Endothelial cell of umbilical vein (primary cell): ENCODE data around the gene EREG. TPM values are rescaled to one million over a fixed set of nuclear protein-coding genes. Genes with fewer than 3 reads are reported as not detected.

Experiments
- BruUV-seq: library from RNA; stranded (reverse); fragments of 400-500 nt; replicated peaks from 2 replicates; lab custom pipeline; 2021; lab: Mats Ljungman, UMichigan
- CTCF ChIA-PET: fragments of 300-600, 350-600 bp; sonication (Branson Sonifier 250); formaldehyde crosslinking; loops from one replicate; lab custom pipeline; 2021; ENCODE audit warnings: antibody characterized with exemption, inconsistent platforms; lab: Charles Lee
- POLR2A ChIA-PET: fragments of 300-600, 350-600 bp; sonication (Branson Sonifier 250); formaldehyde crosslinking; loops from one replicate; lab custom pipeline; 2021; ENCODE audit warnings: antibody characterized with exemption, inconsistent platforms; lab: Charles Lee
- DNase-seq: peaks from one replicate; pipeline ENCODE4 v3.0.0-alpha.2; 2011; ENCODE audit warnings: low read depth, low spot score
- FAIRE-seq: peaks from 2 replicates; lab custom pipeline; 2011; peaks lifted over from hg19 to GRCh38; lab: Jason Lieb, UNC
- H2AFZ ChIP-seq: 2 replicates; pipeline ENCODE4 v1.6.0; 2012; ENCODE audit warnings: low read depth, low read length, control low read depth, inconsistent platforms
- H3K27ac ChIP-seq: 2 replicates; pipeline ENCODE4 v1.5.1; 2011; ENCODE audit warnings: low read depth, mild to moderate bottlenecking, control low read depth, low read length, moderate library complexity; ENCODE audit not compliant: insufficient read depth
- H3K27me3 ChIP-seq, 2 experiments: 2 replicates each; pipeline versions ENCODE4 v1.6.0 to v1.6.1; 2011; ENCODE audit warnings: low read length in 2 of 2, mixed read lengths in 1 of 2; ENCODE audit not compliant: control insufficient read depth in 2 of 2, insufficient read depth in 2 of 2
- H3K36me3 ChIP-seq, 2 experiments: 2 replicates in 1 of 2; 3 replicates in 1 of 2; pipeline ENCODE4 v1.5.1; 2011; ENCODE audit warnings: low read length in 2 of 2, mild to moderate bottlenecking in 1 of 2, moderate library complexity in 1 of 2; ENCODE audit not compliant: control insufficient read depth in 2 of 2, insufficient read depth in 2 of 2; ENCODE audit errors: extremely low read depth in 1 of 2
- H3K4me1 ChIP-seq: 3 replicates; pipeline ENCODE4 v1.5.1; 2011; ENCODE audit warnings: mild to moderate bottlenecking, low read length; ENCODE audit not compliant: control insufficient read depth, insufficient read depth; ENCODE audit errors: extremely low read depth
- H3K4me2 ChIP-seq: 2 replicates; pipeline ENCODE4 v1.6.1; 2011; ENCODE audit warnings: low read length, control low read depth, mixed read lengths; ENCODE audit not compliant: insufficient read depth
- H3K4me3 ChIP-seq, 3 experiments: fragments of 200-600 bp in 1 of 3; sonication (generic), shearing (Covaris generic) in 1 of 3; replicated peaks in 1 of 3; 2 replicates each; pipeline ENCODE4 v1.5.1; 2011 to 2016; ENCODE audit warnings: control low read depth in 3 of 3, low read length in 3 of 3, mild to moderate bottlenecking in 2 of 3, inconsistent platforms in 1 of 3, low read depth in 1 of 3, moderate library complexity in 1 of 3; ENCODE audit not compliant: insufficient read depth in 1 of 3
- H3K79me2 ChIP-seq: 2 replicates; pipeline ENCODE4 v1.6.0; 2012; ENCODE audit warnings: low read length, inconsistent platforms; ENCODE audit not compliant: control insufficient read depth, insufficient read depth
- H3K9ac ChIP-seq: replicated peaks from 2 replicates; pipeline ENCODE3; 2011; ENCODE audit warnings: low read length, control low read depth; ENCODE audit not compliant: insufficient read depth; ENCODE audit errors: extremely low read depth
- H3K9me1 ChIP-seq: replicated peaks from 3 replicates; pipeline ENCODE4 v1.6.0; 2011; ENCODE audit warnings: mild to moderate bottlenecking, low read length; ENCODE audit not compliant: control insufficient read depth, insufficient read depth; ENCODE audit errors: extremely low read depth
- H3K9me3 ChIP-seq: replicated peaks from 2 replicates; pipeline ENCODE4 v1.5.1; 2012; ENCODE audit warnings: low read length, inconsistent platforms; ENCODE audit not compliant: control insufficient read depth, insufficient read depth
- H4K20me1 ChIP-seq: replicated peaks from 2 replicates; pipeline ENCODE3; 2011; ENCODE audit warnings: mild to moderate bottlenecking, low read length; ENCODE audit not compliant: control insufficient read depth, insufficient read depth; ENCODE audit errors: extremely low read depth
- CTCF ChIP-seq, 2 donors: IDR thresholded peaks; 1 replicate in 1 of 2; 2 replicates in 1 of 2; pipeline ENCODE4 v1.5.1; 2011; ENCODE audit warnings: low read length in 2 of 2, mild to moderate bottlenecking in 2 of 2, moderate library complexity in 2 of 2, control low read depth in 1 of 2, inconsistent platforms in 1 of 2, low read depth in 1 of 2; ENCODE audit not compliant: insufficient read depth in 1 of 2; ENCODE audit errors: extremely low read depth in 1 of 2
- EZH2 ChIP-seq: IDR thresholded peaks from 2 replicates; pipeline ENCODE4 v1.6.1; 2012; ENCODE audit warnings: borderline replicate concordance, low read depth, mild to moderate bottlenecking, moderate library complexity, low read length, inconsistent platforms; ENCODE audit not compliant: severe bottlenecking
- FOS ChIP-seq: IDR thresholded peaks from 2 replicates; pipeline ENCODE4 v1.6.1; 2011; ENCODE audit warnings: mild to moderate bottlenecking, low read length, moderate library complexity, borderline replicate concordance; ENCODE audit not compliant: insufficient read depth
- GATA2 ChIP-seq: IDR thresholded peaks from 2 replicates; pipeline ENCODE4 v1.7.0; 2011; ENCODE audit warnings: low read depth, mild to moderate bottlenecking, moderate library complexity, mixed read lengths, low read length; ENCODE audit not compliant: insufficient read length, insufficient read depth
- JUN ChIP-seq: IDR thresholded peaks from 2 replicates; pipeline ENCODE4 v1.6.1; 2011; ENCODE audit warnings: borderline replicate concordance, low read depth; ENCODE audit not compliant: insufficient read length, insufficient read depth
- MYC ChIP-seq: IDR thresholded peaks from one replicate; pipeline ENCODE4 v1.6.1; 2011; ENCODE audit warnings: mild to moderate bottlenecking, low read depth, low read length
- POLR2A ChIP-seq: IDR thresholded peaks from 2 replicates; pipeline ENCODE4 v1.6.1; 2012; ENCODE audit warnings: low read depth, mild to moderate bottlenecking, control low read depth, low read length
- POLR2AphosphoS5 ChIP-seq: IDR thresholded peaks from 2 replicates; pipeline ENCODE4 v1.6.1; 2012; ENCODE audit warnings: low read depth, mild to moderate bottlenecking, control low read depth, low read length, moderate library complexity; ENCODE audit not compliant: insufficient read depth
- dilution Hi-C: fragments of 300-500 bp; cut with MboI; formaldehyde crosslinking; loops from one replicate; pipeline ENCODE4 v1.15.0; 2019; ENCODE audit warnings: low sequenced_read_pairs; ENCODE audit not compliant: extremely low pct_ligation_motif_present
- intact Hi-C: fragments of 100-400 bp; cut with micrococcal nuclease; formaldehyde crosslinking; loops from one replicate; pipeline ENCODE4 v1.10.0; 2022
- polyA plus RNA-seq, 4 experiments: library from polyadenylated mRNA; depleted of rRNA in 3 of 4; stranded (reverse) in 3 of 4; unstranded in 1 of 4; fragments of >200 nt; gene quantifications; 2 replicates each; pipeline versions ENCODE4 v1.2.1 to v1.2.3, GENCODE V29; 2011 to 2012; ENCODE audit warnings: missing spikeins in 1 of 4
- total RNA-seq: library from RNA; stranded (reverse); gene quantifications from 2 replicates; pipeline ENCODE4 v1.2.3, GENCODE V29; 2021
- TF ChIP-seq, protein P1 (sequence below): IDR thresholded peaks from 2 replicates; pipeline ENCODE4 v1.6.1; 2011; ENCODE audit not compliant: insufficient read depth, insufficient read length

EREG gene
- total and polyA plus RNA-seq, 2 donors (not counting 3 experiments of a cell fraction or from before 2014, with no cell fraction given), result not detected

- ChIA-PET POLR2A (no interaction called here), CTCF (interaction anchor here (1.6 kb wide), 2 partner anchors 14 to 17 kb away, joined by 4 to 9 read pairs; partner anchors contain the start of gene AREG)
Observed at GRCh38 chr4:74428276-74428675, 63.3 kb downstream of the EREG start.

More at GRCh38 chr4:74428276-74428675, 63.3 kb downstream of the EREG start:
- dilution Hi-C loops, result no loop called here
- Histone ChIP-seq H2AFZ (no peak overlapping the region), H3K4me2 (no peak overlapping the region), H3K79me2 (no peaks in the 10 kb centered on the region), H3K27me3 (no peaks in the 10 kb centered on the region), H3K4me1 (peaks cover 24% of the 10 kb centered on the region), H3K27ac (no peak overlapping the region), H4K20me1 (no peaks in the 10 kb centered on the region), H3K9me3 (no peaks in the 10 kb centered on the region), H3K9ac (no peak overlapping the region), H3K36me3 (no peaks in the 10 kb centered on the region), H3K4me3 (no peak overlapping the region), H3K9me1 (no peaks in the 10 kb centered on the region)
- peak; percentile 16 for DNase-seq
- TF ChIP-seq POLR2A (no peak), MYC (no peak), GATA2 (peak; percentile 44), POLR2AphosphoS5 (no peak), FOS (peak; percentile 43), CTCF (IDR thresholded peaks at IDR 0.05; ENCODE audit: extremely low read depth in 1 of 2, insufficient read depth in 1 of 2, low read depth in 1 of 2, low read length in 2 of 2) (no peak), JUN (no peak), EZH2 (no peak)
- TF ChIP-seq, protein P1, sequence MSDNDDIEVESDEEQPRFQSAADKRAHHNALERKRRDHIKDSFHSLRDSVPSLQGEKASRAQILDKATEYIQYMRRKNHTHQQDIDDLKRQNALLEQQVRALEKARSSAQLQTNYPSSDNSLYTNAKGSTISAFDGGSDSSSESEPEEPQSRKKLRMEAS, result no peak
- BruUV-seq, result no TSS peak
- intact Hi-C loops, result no loop called here
- FAIRE-seq, result peak; percentile 71
